Liver (tissue), 3 donors: ENCODE results near the gene IFRD1.

Experiments
- JUND ChIP-seq, 2 donors: IDR thresholded peaks; 2 replicates each; pipeline ENCODE4 v1.6.1; 2016; ENCODE audit warnings: antibody characterized with exemption in 2 of 2
- NR2F2 ChIP-seq: IDR thresholded peaks from 2 replicates; pipeline ENCODE4 v1.6.1; 2016; ENCODE audit warnings: antibody characterized with exemption
- SP1 ChIP-seq: IDR thresholded peaks from 2 replicates; pipeline ENCODE4 v1.6.1; 2018; ENCODE audit warnings: antibody characterized with exemption, mild to moderate bottlenecking
- TAF1 ChIP-seq: conservative IDR thresholded peaks from 2 replicates; pipeline ENCODE4 v1.6.1; 2016; ENCODE audit warnings: antibody characterized with exemption, mild to moderate bottlenecking
- TF ChIP-seq, protein P1 (sequence below): fragments of 150-350 bp; IDR thresholded peaks from 2 replicates; pipeline ENCODE4 v1.5.1; 2017; ENCODE audit warnings: improper control_type of control experiment, low read depth, low read length; ENCODE audit not compliant: missing input control
- TF ChIP-seq, protein P2 (sequence below): IDR thresholded peaks from 2 replicates; pipeline ENCODE4 v1.6.1; 2016; ENCODE audit warnings: antibody characterized with exemption
- TF ChIP-seq, protein P3 (sequence below): IDR thresholded peaks from 2 replicates; pipeline ENCODE4 v1.6.1; 2016; ENCODE audit warnings: antibody characterized with exemption
- TF ChIP-seq, protein P4 (sequence below): IDR thresholded peaks from 2 replicates; pipeline ENCODE4 v1.6.1; 2016; ENCODE audit warnings: antibody characterized with exemption
- donor health status: healthy.
- donor health status: healthy.

DNA sequence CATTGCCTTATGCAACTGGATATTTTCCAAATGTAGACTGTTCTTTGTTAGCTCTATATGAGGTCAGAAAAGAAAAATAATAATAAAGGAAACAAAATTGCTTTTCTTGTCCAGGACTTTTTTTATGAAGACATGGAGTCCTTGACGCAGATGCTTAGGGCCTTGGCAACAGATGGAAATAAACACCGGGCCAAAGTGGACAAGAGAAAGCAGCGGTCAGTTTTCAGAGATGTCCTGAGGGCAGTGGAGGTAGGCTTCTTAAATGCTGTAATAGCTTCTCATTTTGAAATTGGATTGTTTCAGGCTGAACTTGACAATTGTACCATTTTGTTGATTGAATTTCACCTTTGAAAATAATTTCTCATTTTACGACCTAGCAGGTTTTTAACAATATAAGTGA, 17.6 kb downstream of the IFRD1 start:
- TF ChIP-seq, protein P1, sequence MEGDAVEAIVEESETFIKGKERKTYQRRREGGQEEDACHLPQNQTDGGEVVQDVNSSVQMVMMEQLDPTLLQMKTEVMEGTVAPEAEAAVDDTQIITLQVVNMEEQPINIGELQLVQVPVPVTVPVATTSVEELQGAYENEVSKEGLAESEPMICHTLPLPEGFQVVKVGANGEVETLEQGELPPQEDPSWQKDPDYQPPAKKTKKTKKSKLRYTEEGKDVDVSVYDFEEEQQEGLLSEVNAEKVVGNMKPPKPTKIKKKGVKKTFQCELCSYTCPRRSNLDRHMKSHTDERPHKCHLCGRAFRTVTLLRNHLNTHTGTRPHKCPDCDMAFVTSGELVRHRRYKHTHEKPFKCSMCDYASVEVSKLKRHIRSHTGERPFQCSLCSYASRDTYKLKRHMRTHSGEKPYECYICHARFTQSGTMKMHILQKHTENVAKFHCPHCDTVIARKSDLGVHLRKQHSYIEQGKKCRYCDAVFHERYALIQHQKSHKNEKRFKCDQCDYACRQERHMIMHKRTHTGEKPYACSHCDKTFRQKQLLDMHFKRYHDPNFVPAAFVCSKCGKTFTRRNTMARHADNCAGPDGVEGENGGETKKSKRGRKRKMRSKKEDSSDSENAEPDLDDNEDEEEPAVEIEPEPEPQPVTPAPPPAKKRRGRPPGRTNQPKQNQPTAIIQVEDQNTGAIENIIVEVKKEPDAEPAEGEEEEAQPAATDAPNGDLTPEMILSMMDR, result no peak
- TF ChIP-seq, protein P2, sequence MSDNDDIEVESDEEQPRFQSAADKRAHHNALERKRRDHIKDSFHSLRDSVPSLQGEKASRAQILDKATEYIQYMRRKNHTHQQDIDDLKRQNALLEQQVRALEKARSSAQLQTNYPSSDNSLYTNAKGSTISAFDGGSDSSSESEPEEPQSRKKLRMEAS, result no peak
- TF ChIP-seq, protein P3, sequence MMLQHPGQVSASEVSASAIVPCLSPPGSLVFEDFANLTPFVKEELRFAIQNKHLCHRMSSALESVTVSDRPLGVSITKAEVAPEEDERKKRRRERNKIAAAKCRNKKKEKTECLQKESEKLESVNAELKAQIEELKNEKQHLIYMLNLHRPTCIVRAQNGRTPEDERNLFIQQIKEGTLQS, result no peak
- no peak for TF ChIP-seq SP1
- no peak for TF ChIP-seq NR2F2
- TF ChIP-seq JUND (IDR thresholded peaks at IDR 0.05), result no peak
- TF ChIP-seq, protein P4, sequence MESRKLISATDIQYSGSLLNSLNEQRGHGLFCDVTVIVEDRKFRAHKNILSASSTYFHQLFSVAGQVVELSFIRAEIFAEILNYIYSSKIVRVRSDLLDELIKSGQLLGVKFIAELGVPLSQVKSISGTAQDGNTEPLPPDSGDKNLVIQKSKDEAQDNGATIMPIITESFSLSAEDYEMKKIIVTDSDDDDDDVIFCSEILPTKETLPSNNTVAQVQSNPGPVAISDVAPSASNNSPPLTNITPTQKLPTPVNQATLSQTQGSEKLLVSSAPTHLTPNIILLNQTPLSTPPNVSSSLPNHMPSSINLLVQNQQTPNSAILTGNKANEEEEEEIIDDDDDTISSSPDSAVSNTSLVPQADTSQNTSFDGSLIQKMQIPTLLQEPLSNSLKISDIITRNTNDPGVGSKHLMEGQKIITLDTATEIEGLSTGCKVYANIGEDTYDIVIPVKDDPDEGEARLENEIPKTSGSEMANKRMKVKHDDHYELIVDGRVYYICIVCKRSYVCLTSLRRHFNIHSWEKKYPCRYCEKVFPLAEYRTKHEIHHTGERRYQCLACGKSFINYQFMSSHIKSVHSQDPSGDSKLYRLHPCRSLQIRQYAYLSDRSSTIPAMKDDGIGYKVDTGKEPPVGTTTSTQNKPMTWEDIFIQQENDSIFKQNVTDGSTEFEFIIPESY, result no peak
- no peak for TF ChIP-seq TAF1
